ENCODE measurements around the gene ETS1.

The ETS1 gene

DNA sequence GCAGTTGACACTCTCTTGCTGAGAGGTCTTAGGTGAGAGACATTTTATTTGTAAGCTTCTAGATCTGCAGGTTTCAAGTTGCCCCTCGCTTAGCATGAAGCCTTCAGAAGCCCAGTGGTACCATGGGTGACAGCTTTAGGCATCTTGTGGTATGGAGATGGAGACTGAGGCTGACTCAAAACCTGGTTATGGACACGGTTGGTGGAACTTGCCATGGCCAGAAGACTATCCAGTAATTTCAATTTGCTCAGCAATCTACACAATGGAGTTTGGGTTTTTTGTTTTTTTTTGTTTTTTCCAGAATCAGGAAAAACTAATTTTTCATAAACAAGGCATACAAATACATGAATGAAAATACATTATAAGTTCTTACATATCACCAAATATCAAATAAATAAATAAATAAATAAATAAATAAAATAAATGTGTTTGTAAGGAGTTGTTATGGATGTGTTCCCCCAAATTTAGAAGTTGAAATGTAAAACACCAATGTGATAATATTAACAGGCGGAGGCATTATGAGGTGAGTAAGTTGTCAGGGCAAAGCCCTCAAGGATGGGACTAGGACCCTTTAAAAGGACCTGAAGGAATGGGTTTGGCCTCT lies 22.6 kb downstream of the ETS1 start:
- Histone ChIP-seq H3K4me1 (peaks cover 72 to 100% (median 99%) of the 10 kb centered on the region in 10 experiments), H3K27me3 (no peaks in the 10 kb centered on the region), H3K4me3 (peak overlapping the region in 8 of 10 experiments; percentile 25 to 51 (median 43); a peak in 9 of 20 replicates), H4K20me1 (no peaks in the 10 kb centered on the region), H3K36me3 (no peaks in the 10 kb centered on the region), H3K4me2 (peak overlapping the region; percentile 84 to 97 (median 88)), H3K9ac (peak overlapping the region in 9 of 11 experiments; percentile 57 to 83 (median 73); a peak in 19 of 22 replicates), H3K27ac (peak overlapping the region in 10 of 11 experiments; percentile 39 to 92 (median 86); a peak in 20 of 22 replicates), H3K9me3 (replicated peaks in 1 of 11) (peaks cover 0 to 6% (median 0%) of the 10 kb centered on the region in 11 experiments; a peak in 2 of 22 replicates)
- no peak for TF ChIP-seq Cebpa-rat (IDR thresholded peaks at IDR 0.05)

- peak overlapping the region in 10 of 11 experiments; percentile 39 to 92 (median 86); a peak in 20 of 22 replicates for H3K27ac ChIP-seq
- 0 out of 22 replicates have a peak, but pooled peaks of 1 of the 11 experiments have one; percentile 15 for TF ChIP-seq Cebpa-rat (IDR thresholded peaks at IDR 0.05)
- peaks cover 0 to 6% (median 0%) of the 10 kb centered on the region in 11 experiments; a peak in 2 of 22 replicates for H3K9me3 ChIP-seq (replicated peaks in 1 of 11)
- peak overlapping the region; percentile 84 to 97 (median 88) for H3K4me2 ChIP-seq
- H4K20me1 ChIP-seq = no peaks in the 10 kb centered on the region
- peak overlapping the region in 8 of 10 experiments; percentile 25 to 51 (median 43); a peak in 10 of 20 replicates for H3K4me3 ChIP-seq
- peak overlapping the region in 9 of 11 experiments; percentile 57 to 83 (median 73); a peak in 19 of 22 replicates for H3K9ac ChIP-seq
- H3K36me3 ChIP-seq = no peaks in the 10 kb centered on the region
- no peaks in the 10 kb centered on the region for H3K27me3 ChIP-seq
- peaks cover 77 to 100% (median 99%) of the 10 kb centered on the region in 10 experiments for H3K4me1 ChIP-seq
These were observed 23.3 kb downstream of the ETS1 start for GRCh38 chr11:128563942-128564641.

DNA sequence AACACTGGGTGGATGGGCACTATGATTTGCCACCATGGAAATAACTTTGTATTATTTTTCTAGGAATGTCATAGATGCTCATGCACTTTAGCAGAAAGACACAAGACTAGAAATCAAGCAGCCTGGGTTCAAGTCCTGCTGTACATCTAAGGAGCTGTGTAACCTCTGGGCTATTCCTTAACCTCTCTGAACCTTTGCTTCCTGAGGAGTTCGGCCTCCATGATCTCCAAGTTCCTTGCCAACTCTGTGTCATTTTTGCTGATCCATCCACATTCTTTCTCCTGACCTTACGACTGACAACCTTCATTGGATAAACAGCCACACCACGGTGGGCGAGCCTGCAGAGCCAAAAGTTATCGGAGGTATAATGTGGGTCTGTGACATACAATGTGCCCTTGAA lies 24.1 kb downstream of the ETS1 start:
- Histone ChIP-seq H4K20me1 (no peaks in the 10 kb centered on the region), H3K9me3 (replicated peaks in 1 of 11) (peaks cover 0 to 6% (median 0%) of the 10 kb centered on the region in 11 experiments; a peak in 2 of 22 replicates), H3K9ac (peak overlapping the region in 9 of 11 experiments; percentile 57 to 83 (median 73); a peak in 16 of 22 replicates), H3K4me3 (peak overlapping the region in 3 of 10 experiments; percentile 25 to 51 (median 39); a peak in 1 of 20 replicates), H3K4me1 (peaks cover 69 to 97% (median 95%) of the 10 kb centered on the region in 10 experiments), H3K27me3 (no peaks in the 10 kb centered on the region), H3K36me3 (no peaks in the 10 kb centered on the region), H3K27ac (peak overlapping the region in 10 of 11 experiments; percentile 4 to 92 (median 86); a peak in 19 of 22 replicates), H3K4me2 (peak overlapping the region; percentile 84 to 97 (median 88))
- no peak for TF ChIP-seq Cebpa-rat (IDR thresholded peaks at IDR 0.05)

DNA sequence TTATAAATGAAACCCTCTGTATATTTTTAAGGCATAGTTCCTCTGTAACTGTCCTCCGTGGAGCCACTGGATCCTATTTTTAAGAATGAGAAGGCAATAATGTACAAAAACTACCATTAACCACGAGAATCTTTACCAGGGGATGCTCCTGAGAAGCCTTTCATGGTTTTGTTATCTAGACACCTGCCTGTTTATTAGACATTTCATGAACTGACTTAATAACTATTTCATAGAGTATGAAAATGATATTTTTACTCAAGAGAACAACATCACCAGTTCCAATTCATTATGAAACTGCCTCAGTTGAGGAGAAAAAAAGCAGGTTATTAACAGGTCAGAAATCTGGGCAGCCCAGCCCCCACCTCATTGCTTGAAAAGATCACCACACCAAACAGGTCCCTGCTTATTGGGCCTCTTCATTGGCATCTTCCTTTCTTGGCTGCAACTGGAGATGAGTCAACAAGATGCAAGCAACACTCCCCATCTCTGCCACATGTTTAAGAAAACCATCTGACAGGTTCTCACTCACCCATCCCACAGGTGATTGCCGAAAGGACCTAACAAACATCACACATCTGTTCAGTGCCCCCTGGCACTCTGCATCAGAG lies 27.8 kb downstream of the ETS1 start:
- H3K27me3 ChIP-seq = no peaks in the 10 kb centered on the region
- H3K9ac ChIP-seq = no peak overlapping the region; a peak in 2 of 22 replicates
- no peak for TF ChIP-seq Cebpa-rat (IDR thresholded peaks at IDR 0.05)
- H3K4me2 ChIP-seq = peak overlapping the region in 10 of 11 experiments; percentile 15 to 94 (median 84); a peak in 20 of 22 replicates
- H3K27ac ChIP-seq = peak overlapping the region in 9 of 11 experiments; percentile 11 to 89 (median 82); a peak in 14 of 22 replicates
- no peaks in the 10 kb centered on the region for H4K20me1 ChIP-seq
- H3K4me3 ChIP-seq = no peak overlapping the region
- peaks cover 0 to 6% (median 0%) of the 10 kb centered on the region in 11 experiments; a peak in 3 of 22 replicates for H3K9me3 ChIP-seq (replicated peaks in 1 of 11)
- H3K36me3 ChIP-seq = no peaks in the 10 kb centered on the region
- H3K4me1 ChIP-seq = peaks cover 46 to 79% (median 77%) of the 10 kb centered on the region in 10 experiments

DNA sequence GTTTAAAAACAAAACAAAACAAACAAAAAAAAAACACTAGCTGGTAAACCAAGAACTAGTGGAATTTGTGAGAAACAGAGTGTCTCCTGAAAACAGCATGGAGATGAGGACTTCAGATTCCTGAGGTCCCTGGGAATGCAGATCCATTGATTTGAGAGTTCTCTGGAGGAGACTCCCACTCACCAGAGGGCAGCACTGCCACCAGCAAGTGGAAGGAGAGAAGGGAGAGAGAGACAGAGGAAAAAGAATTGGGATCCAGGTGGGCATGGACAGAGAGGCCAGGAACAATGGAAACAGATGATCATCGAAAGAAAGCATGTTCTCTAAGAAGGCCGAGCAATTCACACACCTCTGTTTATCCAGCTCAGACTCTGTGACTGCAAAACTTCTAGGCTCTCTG lies 31.8 kb downstream of the ETS1 start:
- no peak for TF ChIP-seq Cebpa-rat (IDR thresholded peaks at IDR 0.05)
- Histone ChIP-seq H4K20me1 (no peaks in the 10 kb centered on the region), H3K4me1 (peaks cover 57 to 79% (median 75%) of the 10 kb centered on the region in 10 experiments), H3K27me3 (no peaks in the 10 kb centered on the region), H3K36me3 (no peaks in the 10 kb centered on the region), H3K27ac (peak overlapping the region in 9 of 11 experiments; percentile 94 to 98 (median 96); a peak in 18 of 22 replicates), H3K4me3 (no peak overlapping the region), H3K4me2 (peak overlapping the region in 8 of 11 experiments; percentile 9 to 94 (median 82); a peak in 11 of 22 replicates), H3K9me3 (replicated peaks in 1 of 11) (peaks cover 0 to 4% (median 0%) of the 10 kb centered on the region in 11 experiments; a peak in 1 of 22 replicates), H3K9ac (peak overlapping the region in 1 of 11 experiments; percentile 86; a peak in 1 of 22 replicates)

DNA sequence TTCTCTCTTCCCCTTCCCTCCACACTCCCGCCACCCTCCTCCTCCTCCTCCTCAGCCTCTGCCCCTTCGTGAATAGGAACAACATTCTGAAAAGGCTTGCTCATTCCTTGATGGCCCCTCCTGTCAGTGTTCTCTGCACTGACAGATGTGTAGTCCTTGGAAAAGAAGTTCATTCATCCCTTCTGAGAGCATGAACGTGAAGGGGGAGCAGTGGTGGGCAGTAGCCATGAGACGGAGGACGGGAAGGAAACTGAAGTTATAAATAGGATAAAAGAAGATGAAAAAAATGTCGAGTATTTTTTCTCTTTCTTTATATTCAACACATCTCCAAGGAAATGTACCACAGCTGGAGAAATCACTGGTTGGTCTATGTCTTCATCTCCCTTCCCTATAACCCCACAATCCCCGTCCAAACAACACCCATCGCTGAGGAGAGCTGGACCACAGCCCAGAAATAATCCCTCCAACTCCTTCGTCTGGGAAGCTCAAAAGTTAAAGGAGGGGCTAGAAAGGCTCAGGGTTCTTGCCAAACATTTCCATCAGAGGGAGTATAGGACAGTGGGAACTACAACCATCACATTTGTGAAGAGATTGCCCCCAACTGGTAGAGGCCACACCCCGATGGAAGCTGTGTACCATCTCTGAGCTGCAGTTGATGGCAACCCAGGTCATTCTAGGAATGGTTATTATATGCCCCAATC lies 33.5 kb downstream of the ETS1 start:
- H3K36me3 ChIP-seq = no peaks in the 10 kb centered on the region
- no peaks in the 10 kb centered on the region for H4K20me1 ChIP-seq
- H3K27me3 ChIP-seq = no peaks in the 10 kb centered on the region
- H3K4me2 ChIP-seq = peak overlapping the region; percentile 79 to 95 (median 92)
- TF ChIP-seq Cebpa-rat (IDR thresholded peaks at IDR 0.05) = no peak
- H3K4me1 ChIP-seq = peaks cover 60 to 75% (median 71%) of the 10 kb centered on the region in 10 experiments
- H3K27ac ChIP-seq = peak overlapping the region; percentile 65 to 98 (median 96)
- peak overlapping the region in 9 of 10 experiments; percentile 9 to 55 (median 27); a peak in 13 of 20 replicates for H3K4me3 ChIP-seq
- peak overlapping the region; percentile 66 to 93 (median 91); a peak in 21 of 22 replicates for H3K9ac ChIP-seq
- peaks cover 0 to 4% (median 0%) of the 10 kb centered on the region in 11 experiments; a peak in 1 of 22 replicates for H3K9me3 ChIP-seq (replicated peaks in 1 of 11)

- Histone ChIP-seq H4K20me1 (no peaks in the 10 kb centered on the region), H3K4me3 (peak overlapping the region in 9 of 10 experiments; percentile 9 to 55 (median 27); a peak in 13 of 20 replicates), H3K27ac (peak overlapping the region; percentile 76 to 98 (median 96)), H3K9ac (peak overlapping the region; percentile 66 to 93 (median 91)), H3K4me2 (peak overlapping the region; percentile 79 to 95 (median 92)), H3K36me3 (no peaks in the 10 kb centered on the region), H3K27me3 (no peaks in the 10 kb centered on the region), H3K4me1 (peaks cover 65 to 79% (median 76%) of the 10 kb centered on the region in 10 experiments), H3K9me3 (replicated peaks in 1 of 11) (peaks cover 0 to 4% (median 0%) of the 10 kb centered on the region in 11 experiments; a peak in 1 of 22 replicates)
- peak; percentile 48 to 99 (median 97); a peak in 21 of 22 replicates for TF ChIP-seq Cebpa-rat (IDR thresholded peaks at IDR 0.05)
These were observed 34.3 kb downstream of the ETS1 start for GRCh38 chr11:128552783-128553661.
